Activated naive CD4-positive, alpha-beta T cell (primary cell): ENCODE data around the gene C19orf12.

ENCODE experiments used
- DNase-seq, 4 experiments: peaks; one replicate each; lab custom pipeline; 2025; lab: John Stamatoyannopoulos, UW

The C19orf12 gene

GRCh38 chr19:29714953-29715700, at the start of gene C19orf12:
Gene C19orf12, minus strand, starts transcription at chr19:29715261. Its CDS starts 6,848 bp downstream, at chr19:29708413.
- DNase-seq = peak in 3 of 4 experiments; percentile 26 to 62 (median 48)

- DNase-seq = no peak
Observed at GRCh38 chr19:29764361-29764760, 49.3 kb upstream of the C19orf12 start.

GRCh38 chr19:29763196-29763595, 48.1 kb upstream of the C19orf12 start:
- no peak for DNase-seq

GRCh38 chr19:29761575-29762232, 46.6 kb upstream of the C19orf12 start:
- no peak for DNase-seq

- no peak for DNase-seq
Observed at GRCh38 chr19:29760752-29761502, 45.9 kb upstream of the C19orf12 start.

GRCh38 chr19:29759359-29759758, 44.3 kb upstream of the C19orf12 start:
- DNase-seq = no peak

GRCh38 chr19:29758863-29759262, 43.8 kb upstream of the C19orf12 start:
- no peak for DNase-seq

GRCh38 chr19:29757551-29757950, 42.5 kb upstream of the C19orf12 start:
- DNase-seq = no peak

GRCh38 chr19:29753934-29754305, 38.9 kb upstream of the C19orf12 start:
- no peak for DNase-seq

- no peak for DNase-seq
Observed at GRCh38 chr19:29753190-29753933, 38.3 kb upstream of the C19orf12 start.

- no peak for DNase-seq
Observed at GRCh38 chr19:29752450-29753025, 37.5 kb upstream of the C19orf12 start.

- no peak for DNase-seq
Observed at GRCh38 chr19:29751932-29752331, 36.9 kb upstream of the C19orf12 start.

- no peak for DNase-seq
Observed at GRCh38 chr19:29750001-29750400, 34.9 kb upstream of the C19orf12 start.

- no peak for DNase-seq
Observed at GRCh38 chr19:29748996-29749849, 34.2 kb upstream of the C19orf12 start.

- no peak for DNase-seq
Observed at GRCh38 chr19:29745253-29745652, 30.2 kb upstream of the C19orf12 start.

- no peak for DNase-seq
Observed at GRCh38 chr19:29743681-29744080, 28.6 kb upstream of the C19orf12 start.

GRCh38 chr19:29741776-29742175, 26.7 kb upstream of the C19orf12 start:
- no peak for DNase-seq

- no peak for DNase-seq
Observed at GRCh38 chr19:29741226-29741625, 26.2 kb upstream of the C19orf12 start.

GRCh38 chr19:29737461-29738000, 22.5 kb upstream of the C19orf12 start:
- DNase-seq = no peak

GRCh38 chr19:29735829-29736228, 20.8 kb upstream of the C19orf12 start:
- no peak for DNase-seq
